ENCODE results near the gene MTURN.

DNA sequence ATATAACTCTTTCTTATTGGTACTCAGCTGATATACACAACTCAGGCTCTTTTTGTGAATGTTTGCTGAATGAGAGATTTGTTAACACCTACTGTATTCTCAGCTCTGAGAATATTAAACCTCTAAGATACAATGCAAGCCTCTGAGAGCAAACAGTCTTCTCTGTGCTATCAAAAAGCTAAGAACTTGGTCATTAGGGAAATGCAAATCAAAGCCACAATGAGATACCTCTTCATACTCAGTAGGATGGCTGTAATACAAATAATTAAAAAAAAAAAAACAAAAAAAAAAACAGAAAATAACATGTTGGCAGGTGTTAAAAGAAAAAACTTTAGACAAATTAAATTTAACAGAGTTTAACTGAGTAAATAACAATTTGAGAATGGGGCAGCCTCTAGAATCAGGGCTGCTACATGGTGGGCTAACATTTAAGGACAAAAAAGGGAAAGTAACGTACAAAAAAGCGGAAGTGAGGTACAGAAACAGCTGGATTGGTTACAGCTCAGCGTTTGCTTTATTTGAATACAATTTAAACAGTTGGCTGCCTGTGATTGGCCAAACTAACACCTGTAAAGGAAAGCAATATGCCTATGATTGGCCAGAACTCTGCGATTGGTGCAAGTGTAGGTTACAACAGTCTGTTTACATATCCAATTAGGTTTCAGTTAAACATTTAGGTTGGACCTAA, 14.8 kb upstream of the MTURN start:
- TF ChIP-seq, protein P1, sequence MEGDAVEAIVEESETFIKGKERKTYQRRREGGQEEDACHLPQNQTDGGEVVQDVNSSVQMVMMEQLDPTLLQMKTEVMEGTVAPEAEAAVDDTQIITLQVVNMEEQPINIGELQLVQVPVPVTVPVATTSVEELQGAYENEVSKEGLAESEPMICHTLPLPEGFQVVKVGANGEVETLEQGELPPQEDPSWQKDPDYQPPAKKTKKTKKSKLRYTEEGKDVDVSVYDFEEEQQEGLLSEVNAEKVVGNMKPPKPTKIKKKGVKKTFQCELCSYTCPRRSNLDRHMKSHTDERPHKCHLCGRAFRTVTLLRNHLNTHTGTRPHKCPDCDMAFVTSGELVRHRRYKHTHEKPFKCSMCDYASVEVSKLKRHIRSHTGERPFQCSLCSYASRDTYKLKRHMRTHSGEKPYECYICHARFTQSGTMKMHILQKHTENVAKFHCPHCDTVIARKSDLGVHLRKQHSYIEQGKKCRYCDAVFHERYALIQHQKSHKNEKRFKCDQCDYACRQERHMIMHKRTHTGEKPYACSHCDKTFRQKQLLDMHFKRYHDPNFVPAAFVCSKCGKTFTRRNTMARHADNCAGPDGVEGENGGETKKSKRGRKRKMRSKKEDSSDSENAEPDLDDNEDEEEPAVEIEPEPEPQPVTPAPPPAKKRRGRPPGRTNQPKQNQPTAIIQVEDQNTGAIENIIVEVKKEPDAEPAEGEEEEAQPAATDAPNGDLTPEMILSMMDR (IDR thresholded peaks at IDR 0.05; ENCODE audit: low read length): no peak
- TF ChIP-seq EZH2 (IDR thresholded peaks at IDR 0.05; ENCODE audit: borderline replicate concordance, low read length): no peak

Data from OCI-LY1 (cell line).